NCI-H1436 (cell line): ENCODE data around the gene ROR2.
"Not testable (repeated sequence)": the region's sequence is repeated elsewhere in the genome, so short reads cannot be mapped to it uniquely, and the experiment has no call there.

ENCODE experiments used
- DNase-seq: peaks from one replicate; lab custom pipeline; 2025; lab: John Stamatoyannopoulos, UW

The ROR2 gene

GRCh38 chr9:91949946-91950664, at the start of gene ROR2:
ROR2 (minus strand) TSS chr9:91950228.
- DNase-seq: peak; percentile 51

- no peak for DNase-seq
Measured at GRCh38 chr9:91995000-91995655, 45.1 kb upstream of the ROR2 start.

- DNase-seq: no peak
Measured at GRCh38 chr9:91994422-91994821, 44.4 kb upstream of the ROR2 start.

GRCh38 chr9:91992461-91993041, 42.5 kb upstream of the ROR2 start:
- no peak for DNase-seq

- no peak for DNase-seq
Measured at GRCh38 chr9:91991721-91992341, 41.8 kb upstream of the ROR2 start.

- DNase-seq: no peak
Measured at GRCh38 chr9:91986248-91986647, 36.2 kb upstream of the ROR2 start.

- no peak for DNase-seq
Measured at GRCh38 chr9:91985692-91986091, 35.7 kb upstream of the ROR2 start.

GRCh38 chr9:91978740-91979414, 28.8 kb upstream of the ROR2 start:
- no peak for DNase-seq

GRCh38 chr9:91975254-91975653, 25.2 kb upstream of the ROR2 start:
- not testable (repeated sequence) for DNase-seq

GRCh38 chr9:91972711-91973110, 22.7 kb upstream of the ROR2 start:
- DNase-seq: no peak

- DNase-seq: no peak
Measured at GRCh38 chr9:91972076-91972626, 22.1 kb upstream of the ROR2 start.

GRCh38 chr9:91967259-91967658, 17.2 kb upstream of the ROR2 start:
- DNase-seq: no peak

GRCh38 chr9:91966503-91966902, 16.5 kb upstream of the ROR2 start:
- DNase-seq: no peak

- DNase-seq: no peak
Measured at GRCh38 chr9:91963711-91964240, 13.7 kb upstream of the ROR2 start.

- DNase-seq: no peak
Measured at GRCh38 chr9:91960367-91960766, 10.3 kb upstream of the ROR2 start.

- DNase-seq: no peak
Measured at GRCh38 chr9:91958174-91958573, 8.1 kb upstream of the ROR2 start.

- DNase-seq: no peak
Measured at GRCh38 chr9:91954841-91955471, 4.9 kb upstream of the ROR2 start.

GRCh38 chr9:91953718-91954117, 3.7 kb upstream of the ROR2 start:
- no peak for DNase-seq

- no peak for DNase-seq
Measured at GRCh38 chr9:91951944-91952520, 2.0 kb upstream of the ROR2 start.

- no peak for DNase-seq
Measured at GRCh38 chr9:91949392-91949945, 559 bp downstream of the ROR2 start.
